ENCODE results near the gene CYP27C1.

- no peak for TF ChIP-seq EZH2 (IDR thresholded peaks at IDR 0.05)
- TF ChIP-seq EZH2phosphoT487 (IDR thresholded peaks at IDR 0.05; ENCODE audit: borderline replicate concordance) = no peak
- no peak for TF ChIP-seq POLR2A (IDR thresholded peaks at IDR 0.05; ENCODE audit: borderline replicate concordance, extremely low read depth, insufficient read depth, insufficient read length)
Observed at GRCh38 chr2:127220102-127220767, at the start of gene CYP27C1.
